Measurements from ENCODE around the gene TSPAN17. TPM values are rescaled to one million over a fixed set of nuclear protein-coding genes. Genes with fewer than 3 reads are reported as not detected.

TSPAN17 gene
- total and polyA plus RNA-seq, 9 of the 15 experiments (the other 6 are each of a cell fraction or from before 2014, with no cell fraction given): 0.73 to 58.3 (median 34.5) TPM

GRCh38 chr5:176639981-176640380, 7.3 kb upstream of the TSPAN17 start (continued):
- no peak for TF ChIP-seq SRSF3 (IDR thresholded peaks at IDR 0.05; ENCODE audit: insufficient read depth, low read length)
- TF ChIP-seq HMGXB4 (CRISPR knock-in tag; IDR thresholded peaks at IDR 0.05): no peak
- no peak for TF ChIP-seq THRAP3 (IDR thresholded peaks at IDR 0.05; ENCODE audit: borderline replicate concordance)
- TF ChIP-seq ZNF717 (CRISPR knock-in tag; IDR thresholded peaks at IDR 0.05): no peak
- TF ChIP-seq, protein P1, sequence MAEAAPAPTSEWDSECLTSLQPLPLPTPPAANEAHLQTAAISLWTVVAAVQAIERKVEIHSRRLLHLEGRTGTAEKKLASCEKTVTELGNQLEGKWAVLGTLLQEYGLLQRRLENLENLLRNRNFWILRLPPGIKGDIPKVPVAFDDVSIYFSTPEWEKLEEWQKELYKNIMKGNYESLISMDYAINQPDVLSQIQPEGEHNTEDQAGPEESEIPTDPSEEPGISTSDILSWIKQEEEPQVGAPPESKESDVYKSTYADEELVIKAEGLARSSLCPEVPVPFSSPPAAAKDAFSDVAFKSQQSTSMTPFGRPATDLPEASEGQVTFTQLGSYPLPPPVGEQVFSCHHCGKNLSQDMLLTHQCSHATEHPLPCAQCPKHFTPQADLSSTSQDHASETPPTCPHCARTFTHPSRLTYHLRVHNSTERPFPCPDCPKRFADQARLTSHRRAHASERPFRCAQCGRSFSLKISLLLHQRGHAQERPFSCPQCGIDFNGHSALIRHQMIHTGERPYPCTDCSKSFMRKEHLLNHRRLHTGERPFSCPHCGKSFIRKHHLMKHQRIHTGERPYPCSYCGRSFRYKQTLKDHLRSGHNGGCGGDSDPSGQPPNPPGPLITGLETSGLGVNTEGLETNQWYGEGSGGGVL (CRISPR knock-in tag; IDR thresholded peaks at IDR 0.05): no peak

DNA sequence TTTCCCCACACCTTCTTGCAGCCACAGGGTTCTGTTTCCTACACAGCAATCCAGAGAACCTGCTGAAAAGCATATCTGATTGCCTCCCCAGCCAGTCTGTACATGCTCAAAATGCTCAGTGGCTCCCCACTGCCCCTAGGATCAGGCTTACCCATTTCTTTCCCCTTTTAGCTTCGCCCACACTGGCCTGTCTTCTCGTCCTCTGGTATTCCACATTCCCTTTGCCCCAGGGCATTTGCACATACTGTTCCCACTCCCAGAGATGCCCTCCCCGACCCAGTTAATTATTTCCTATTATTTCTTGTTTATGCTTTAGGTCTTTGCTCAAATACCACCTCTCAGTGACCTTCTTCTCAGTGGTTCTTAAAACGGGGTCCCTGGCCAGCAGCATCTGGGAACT, 6.7 kb upstream of the TSPAN17 start:
- H3K9me1 ChIP-seq (ENCODE audit: control insufficient read depth, insufficient read depth, low read length): no peaks in the 10 kb centered on the region
- ChIA-PET POLR2A (no interaction called here), CTCF (ENCODE audit: low intra/inter-chr PET ratio) (no interaction called here)
- no peak overlapping the region for H3K9ac ChIP-seq (ENCODE audit: insufficient read depth in 1 of 2, low read depth in 2 of 2, low read length in 2 of 2)
- H3K79me2 ChIP-seq (ENCODE audit: control insufficient read depth, insufficient read depth, low read length): no peaks in the 10 kb centered on the region
- H3K27ac ChIP-seq (ENCODE audit: extremely low read depth, low read depth, low read length): no peak overlapping the region
- H3K27me3 ChIP-seq (ENCODE audit: control insufficient read depth in 2 of 2, insufficient read depth in 2 of 2, low read length in 2 of 2): peaks cover 21 to 35% of the 10 kb centered on the region in 2 experiments; a peak in 4 of 5 replicates
- in situ Hi-C loops (cut with MboI): no loop called here
- intact Hi-C loops (cut with micrococcal nuclease): loop anchor here (10.0 kb wide), 1 partner anchor 66 kb away; no protein-coding TSS in a partner anchor
- H3K4me2 ChIP-seq (ENCODE audit: insufficient read depth, low read length): no peak overlapping the region
- peaks cover 4% of the 10 kb centered on the region; the same call in 1 of the 2 replicates for H4K20me1 ChIP-seq (replicated peaks; ENCODE audit: control insufficient read depth, insufficient read depth, low read length)
- no peak for FAIRE-seq
- no peak for TF ChIP-seq ELF2 (CRISPR knock-in tag; IDR thresholded peaks at IDR 0.05)
- no peak for TF ChIP-seq ZNF644 (tag; IDR thresholded peaks at IDR 0.05; ENCODE audit: low read depth)
- no peak for ATAC-seq
- H3K4me1 ChIP-seq (replicated peaks in 1 of 2; ENCODE audit: control insufficient read depth in 2 of 2, insufficient read depth in 2 of 2, low read length in 2 of 2): peaks cover 13 to 27% of the 10 kb centered on the region in 2 experiments; a peak in 4 of 5 replicates
- no peak for DNase-seq (ENCODE audit: extremely low read depth in 1 of 4, low spot score in 3 of 4)
- BruUV-seq (replicated peaks): no TSS peak
- H3K9me3 ChIP-seq (replicated peaks; ENCODE audit: control insufficient read depth, insufficient read depth, low read depth, low read length): no peaks in the 10 kb centered on the region
- WGBS (ENCODE audit: insufficient coverage, low coverage, missing lambda C conversion rate): 10% methylated on average over 4 of the region's 4 CpGs
- no peaks in the 10 kb centered on the region for H3K36me3 ChIP-seq (ENCODE audit: control insufficient read depth, insufficient read depth, low read length)
- H3K4me3 ChIP-seq: no peak overlapping the region
- H2AFZ ChIP-seq (ENCODE audit: low read depth, low read length): no peak overlapping the region
